ENCODE measurements around the gene FUT7. TPM values are rescaled to one million over a fixed set of nuclear protein-coding genes. Genes with fewer than 3 reads are reported as not detected.

The FUT7 gene, protein sequence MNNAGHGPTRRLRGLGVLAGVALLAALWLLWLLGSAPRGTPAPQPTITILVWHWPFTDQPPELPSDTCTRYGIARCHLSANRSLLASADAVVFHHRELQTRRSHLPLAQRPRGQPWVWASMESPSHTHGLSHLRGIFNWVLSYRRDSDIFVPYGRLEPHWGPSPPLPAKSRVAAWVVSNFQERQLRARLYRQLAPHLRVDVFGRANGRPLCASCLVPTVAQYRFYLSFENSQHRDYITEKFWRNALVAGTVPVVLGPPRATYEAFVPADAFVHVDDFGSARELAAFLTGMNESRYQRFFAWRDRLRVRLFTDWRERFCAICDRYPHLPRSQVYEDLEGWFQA
- total RNA-seq, result not detected
- long read RNA-seq, result 0 reads

DNA sequence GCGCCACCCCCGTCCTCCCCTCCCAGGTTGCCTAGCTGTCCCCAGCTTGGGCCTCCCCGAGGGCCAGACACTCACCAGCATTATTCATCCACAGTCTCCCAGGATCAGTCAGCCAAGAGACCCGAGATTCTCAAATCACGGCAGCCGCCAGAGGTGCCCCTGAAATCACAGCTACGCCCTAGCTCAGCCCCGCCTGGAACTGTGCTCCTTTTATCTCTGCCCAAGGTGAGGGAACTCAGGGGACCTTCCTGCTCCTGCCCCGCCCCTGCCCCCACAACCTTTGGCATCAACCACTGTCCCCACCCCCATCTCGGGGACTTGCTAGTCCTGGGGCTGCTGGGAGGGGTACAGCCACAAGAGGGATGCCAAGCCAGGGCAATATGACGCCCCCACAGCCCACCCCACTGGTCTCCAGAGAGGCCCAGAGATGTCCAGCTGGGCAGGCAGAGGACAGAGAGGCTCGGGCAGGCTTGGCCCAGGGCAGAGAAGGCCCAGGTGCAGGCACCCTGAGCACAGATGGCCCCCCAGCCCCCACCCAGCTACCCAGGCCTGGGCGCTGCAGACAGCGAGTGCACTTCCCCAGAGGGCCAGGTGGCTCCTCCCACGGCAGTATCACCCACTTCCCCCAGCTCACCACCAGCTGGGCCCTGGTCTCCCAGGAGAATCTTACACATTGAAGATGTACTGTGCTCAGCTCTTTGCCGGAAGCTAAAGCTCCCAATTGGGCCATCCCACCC is at the start of gene FUT7:
FUT7 (minus strand) TSS at position 185 of the 737 bp plus-strand sequence; CDS start at position 88, 97 bp downstream.
- peaks cover 35% of the 10 kb centered on the region for H3K4me1 ChIP-seq
- H3K27ac ChIP-seq (replicated peaks), result peak within 1 kb of the TSS; percentile 48
- H3K9me3 ChIP-seq (replicated peaks), result no peaks in the 10 kb centered on the region
- TF ChIP-seq, protein P1, sequence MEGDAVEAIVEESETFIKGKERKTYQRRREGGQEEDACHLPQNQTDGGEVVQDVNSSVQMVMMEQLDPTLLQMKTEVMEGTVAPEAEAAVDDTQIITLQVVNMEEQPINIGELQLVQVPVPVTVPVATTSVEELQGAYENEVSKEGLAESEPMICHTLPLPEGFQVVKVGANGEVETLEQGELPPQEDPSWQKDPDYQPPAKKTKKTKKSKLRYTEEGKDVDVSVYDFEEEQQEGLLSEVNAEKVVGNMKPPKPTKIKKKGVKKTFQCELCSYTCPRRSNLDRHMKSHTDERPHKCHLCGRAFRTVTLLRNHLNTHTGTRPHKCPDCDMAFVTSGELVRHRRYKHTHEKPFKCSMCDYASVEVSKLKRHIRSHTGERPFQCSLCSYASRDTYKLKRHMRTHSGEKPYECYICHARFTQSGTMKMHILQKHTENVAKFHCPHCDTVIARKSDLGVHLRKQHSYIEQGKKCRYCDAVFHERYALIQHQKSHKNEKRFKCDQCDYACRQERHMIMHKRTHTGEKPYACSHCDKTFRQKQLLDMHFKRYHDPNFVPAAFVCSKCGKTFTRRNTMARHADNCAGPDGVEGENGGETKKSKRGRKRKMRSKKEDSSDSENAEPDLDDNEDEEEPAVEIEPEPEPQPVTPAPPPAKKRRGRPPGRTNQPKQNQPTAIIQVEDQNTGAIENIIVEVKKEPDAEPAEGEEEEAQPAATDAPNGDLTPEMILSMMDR (IDR thresholded peaks at IDR 0.05; ENCODE audit: borderline replicate concordance), result no peak
- DNase-seq, result no peak
- H3K4me3 ChIP-seq, result peak within 1 kb of the TSS; percentile 6
- intact Hi-C loops (cut with micrococcal nuclease), result no loop called here
- no peaks in the 10 kb centered on the region for H3K36me3 ChIP-seq
- H3K27me3 ChIP-seq (ENCODE audit: low read depth), result no peaks in the 10 kb centered on the region

DNA sequence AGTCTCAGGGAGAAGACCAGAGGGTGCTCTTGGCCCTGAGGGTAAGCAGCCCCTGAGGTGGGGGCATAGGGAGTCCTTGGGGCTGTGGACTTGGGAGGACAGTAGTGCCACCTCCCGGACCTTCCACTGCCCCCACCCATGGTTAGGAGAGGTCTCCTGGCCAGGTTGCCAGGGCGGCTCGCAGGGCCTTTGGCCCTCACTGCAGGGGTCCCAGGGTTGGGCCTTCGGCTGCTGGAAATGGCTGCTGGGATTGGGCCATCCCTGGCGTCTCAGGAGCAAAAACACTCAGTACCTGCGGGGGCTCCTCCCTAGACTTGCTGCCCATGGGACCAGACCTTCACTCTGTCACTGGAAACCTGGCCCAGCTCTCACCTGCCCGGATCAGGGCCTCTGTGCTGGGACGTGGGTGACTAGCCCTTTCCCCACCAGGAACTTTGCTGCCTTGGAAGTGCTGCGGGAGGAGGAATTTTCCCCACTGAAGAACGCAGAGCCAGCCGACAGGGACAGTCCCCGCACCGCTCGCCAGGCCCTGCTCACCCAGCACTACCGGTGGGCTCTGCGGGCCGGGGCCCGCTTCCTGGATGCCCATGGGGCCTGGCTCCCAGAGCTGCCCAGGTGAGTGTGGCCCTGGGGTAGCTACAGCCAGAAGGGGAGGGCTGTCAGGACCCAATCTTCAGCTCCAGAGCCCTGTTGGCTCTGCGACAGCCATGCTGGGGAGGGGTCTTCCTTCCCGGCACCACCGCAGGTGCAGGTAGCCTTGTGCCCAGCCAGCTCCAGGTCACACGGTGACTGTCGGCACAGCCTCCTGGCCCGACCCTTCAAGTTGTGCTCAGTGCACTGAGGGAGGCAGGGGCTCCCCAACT is 48.6 kb upstream of the FUT7 start:
- intact Hi-C loops (cut with micrococcal nuclease), result no loop called here
- Histone ChIP-seq H3K27ac (replicated peaks) (no peak overlapping the region), H3K9me3 (replicated peaks) (no peaks in the 10 kb centered on the region), H3K4me1 (peaks cover 25% of the 10 kb centered on the region), H3K27me3 (ENCODE audit: low read depth) (no peaks in the 10 kb centered on the region), H3K36me3 (peaks cover 49% of the 10 kb centered on the region), H3K4me3 (no peak overlapping the region)
- no peak for DNase-seq
- TF ChIP-seq, protein P1 (IDR thresholded peaks at IDR 0.05; ENCODE audit: borderline replicate concordance), result no peak

DNA sequence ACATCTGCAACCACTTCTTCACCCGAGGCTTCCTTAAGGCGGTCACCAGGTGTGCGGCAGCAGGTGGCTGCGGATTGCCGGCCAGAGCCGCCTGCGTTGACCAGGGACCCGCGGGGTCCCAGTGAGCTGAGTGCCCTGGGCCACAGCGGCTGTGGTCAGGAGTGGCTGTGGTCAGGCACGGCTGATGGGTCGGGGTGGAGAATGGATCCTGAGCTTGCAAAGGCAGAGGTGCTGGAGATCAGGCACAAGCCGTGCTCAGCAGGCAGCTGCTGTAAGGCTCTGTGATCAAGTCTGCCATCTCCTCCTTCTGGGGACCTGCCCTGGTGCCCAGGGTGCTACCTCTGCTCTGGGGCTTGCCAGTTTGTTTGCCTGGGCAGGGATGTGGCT is 47.5 kb upstream of the FUT7 start:
- Histone ChIP-seq H3K27ac (replicated peaks) (no peak overlapping the region), H3K4me1 (peaks cover 19% of the 10 kb centered on the region), H3K36me3 (peaks cover 49% of the 10 kb centered on the region), H3K9me3 (replicated peaks) (no peaks in the 10 kb centered on the region), H3K4me3 (peak overlapping the region; percentile 85), H3K27me3 (ENCODE audit: low read depth) (no peaks in the 10 kb centered on the region)
- intact Hi-C loops (cut with micrococcal nuclease), result no loop called here
- TF ChIP-seq, protein P1 (IDR thresholded peaks at IDR 0.05; ENCODE audit: borderline replicate concordance), result no peak
- DNase-seq, result no peak

DNA sequence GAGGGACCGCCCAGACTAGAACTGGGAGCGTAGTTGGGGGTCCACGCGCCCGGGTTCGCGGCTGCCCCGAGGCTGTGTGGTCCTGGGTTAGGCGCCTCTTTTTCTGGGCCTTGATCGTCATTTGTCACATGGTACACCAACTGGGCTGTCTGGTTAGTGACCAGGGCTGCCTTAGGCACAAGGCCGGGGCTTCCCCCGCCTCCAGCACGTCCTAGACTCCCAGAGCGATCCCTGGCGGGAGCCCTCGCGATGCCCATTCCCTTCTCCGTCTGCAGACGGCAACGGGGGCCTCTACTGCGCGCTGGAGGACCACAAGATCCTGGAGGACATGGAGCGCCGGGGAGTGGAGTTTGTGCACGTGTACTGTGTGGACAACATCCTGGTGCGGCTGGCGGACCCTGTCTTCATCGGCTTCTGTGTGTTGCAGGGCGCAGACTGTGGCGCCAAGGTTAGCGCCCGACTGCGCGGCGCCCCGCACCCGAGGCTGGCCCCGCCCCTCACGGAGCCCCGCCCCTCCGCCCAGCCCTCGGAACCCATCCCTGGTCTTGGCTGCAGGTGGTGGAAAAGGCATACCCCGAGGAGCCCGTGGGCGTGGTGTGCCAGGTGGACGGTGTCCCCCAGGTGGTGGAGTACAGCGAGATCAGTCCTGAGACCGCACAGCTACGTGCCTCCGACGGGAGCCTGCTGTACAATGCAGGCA is 47.0 kb upstream of the FUT7 start:
- intact Hi-C loops (cut with micrococcal nuclease), result no loop called here
- Histone ChIP-seq H3K36me3 (peaks cover 49% of the 10 kb centered on the region), H3K27me3 (ENCODE audit: low read depth) (no peaks in the 10 kb centered on the region), H3K27ac (replicated peaks) (no peak overlapping the region), H3K4me3 (peak overlapping the region; percentile 85), H3K9me3 (replicated peaks) (no peaks in the 10 kb centered on the region), H3K4me1 (peaks cover 19% of the 10 kb centered on the region)
- TF ChIP-seq, protein P1 (IDR thresholded peaks at IDR 0.05; ENCODE audit: borderline replicate concordance), result no peak
- no peak for DNase-seq
